ENCODE measurements around the gene CST4. TPM values are rescaled to one million over a fixed set of nuclear protein-coding genes. Genes with fewer than 3 reads are reported as not detected.
"Not testable (repeated sequence)": the region's sequence is repeated elsewhere in the genome, so short reads cannot be mapped to it uniquely, and the experiment has no call there.

CST4 gene
- total RNA-seq: not detected in 2 replicates
- polyA plus RNA-seq (2012): not detected

- DNase-seq (ENCODE audit: low read depth): not testable (repeated sequence)
Observed at GRCh38 chr20:23688684-23689398, at the start of gene CST4. CST4 (minus strand) TSS chr20:23689038; CDS start chr20:23688969, 69 bp downstream.

- not testable (repeated sequence) for DNase-seq (ENCODE audit: low read depth)
Observed at GRCh38 chr20:23735391-23735790, 46.6 kb upstream of the CST4 start.

GRCh38 chr20:23734949-23735348, 46.1 kb upstream of the CST4 start:
- not testable (repeated sequence) for DNase-seq (ENCODE audit: low read depth)

- not testable (repeated sequence) for DNase-seq (ENCODE audit: low read depth)
Observed at GRCh38 chr20:23734440-23734839, 45.6 kb upstream of the CST4 start.

- DNase-seq (ENCODE audit: low read depth): no peak
Observed at GRCh38 chr20:23727016-23727415, 38.2 kb upstream of the CST4 start.

GRCh38 chr20:23725102-23725501, 36.3 kb upstream of the CST4 start:
- DNase-seq (ENCODE audit: low read depth): no peak

- DNase-seq (ENCODE audit: low read depth): peak; percentile 18
Observed at GRCh38 chr20:23723659-23724307, 34.9 kb upstream of the CST4 start.

- DNase-seq (ENCODE audit: low read depth): not testable (repeated sequence)
Observed at GRCh38 chr20:23722851-23723250, 34.0 kb upstream of the CST4 start.

- no peak for DNase-seq (ENCODE audit: low read depth)
Observed at GRCh38 chr20:23721962-23722361, 33.1 kb upstream of the CST4 start.

GRCh38 chr20:23719351-23719750, 30.5 kb upstream of the CST4 start:
- DNase-seq (ENCODE audit: low read depth): not testable (repeated sequence)

GRCh38 chr20:23711778-23712177, 22.9 kb upstream of the CST4 start:
- not testable (repeated sequence) for DNase-seq (ENCODE audit: low read depth)

- no peak for DNase-seq (ENCODE audit: low read depth)
Observed at GRCh38 chr20:23710771-23711170, 21.9 kb upstream of the CST4 start.

- no peak for DNase-seq (ENCODE audit: low read depth)
Observed at GRCh38 chr20:23705895-23706294, 17.1 kb upstream of the CST4 start.

GRCh38 chr20:23702021-23702420, 13.2 kb upstream of the CST4 start:
- DNase-seq (ENCODE audit: low read depth): no peak

- DNase-seq (ENCODE audit: low read depth): no peak
Observed at GRCh38 chr20:23700931-23701330, 12.1 kb upstream of the CST4 start.

GRCh38 chr20:23697947-23698346, 9.1 kb upstream of the CST4 start:
- DNase-seq (ENCODE audit: low read depth): no peak

GRCh38 chr20:23695068-23695395, 6.2 kb upstream of the CST4 start:
- not testable (repeated sequence) for DNase-seq (ENCODE audit: low read depth)

GRCh38 chr20:23694178-23695067, 5.6 kb upstream of the CST4 start:
- not testable (repeated sequence) for DNase-seq (ENCODE audit: low read depth)

- peak; percentile 39 for DNase-seq (ENCODE audit: low read depth)
Observed at GRCh38 chr20:23692725-23693619, 4.1 kb upstream of the CST4 start.

- DNase-seq (ENCODE audit: low read depth): no peak
Observed at GRCh38 chr20:23691675-23692074, 2.8 kb upstream of the CST4 start.

- peak; percentile 37 for DNase-seq (ENCODE audit: low read depth)
Observed at GRCh38 chr20:23690581-23690980, 1.7 kb upstream of the CST4 start.
